Activated B cell treated with CpG ODN at 0.5 μM for 24 hours (primary cell): ENCODE data around the gene TDRD12. TPM values are rescaled to one million over a fixed set of nuclear protein-coding genes. Genes with fewer than 3 reads are reported as not detected.

ENCODE experiments used
- ATAC-seq: fragments of 200-7000 bp; cut with Tn5 transposase; one replicate; pipeline ENCODE4 v1.10.0; 2021; ENCODE audit warnings: low read depth, mild to moderate bottlenecking, moderate library complexity
- CTCF ChIA-PET: fragments of 350-600 bp; sonication (Branson Sonifier 250); formaldehyde crosslinking; loops from one replicate; lab custom pipeline; 2021; ENCODE audit warnings: antibody characterized with exemption; lab: Charles Lee
- POLR2A ChIA-PET: fragments of 350-600 bp; sonication (Branson Sonifier 250); formaldehyde crosslinking; loops from one replicate; lab custom pipeline; 2021; ENCODE audit warnings: antibody characterized with exemption; lab: Charles Lee
- DNase-seq: peaks from one replicate; pipeline ENCODE4 v3.0.0; 2022
- H3K27ac Mint-ChIP-seq: one replicate; pipeline ENCODE4 v1.8.0; 2020; ENCODE audit warnings: mixed read lengths
- H3K27me3 Mint-ChIP-seq: one replicate; pipeline ENCODE4 v1.8.0; 2021; ENCODE audit warnings: mixed read lengths
- H3K36me3 Mint-ChIP-seq: one replicate; pipeline ENCODE4 v1.8.0; 2021; ENCODE audit warnings: low read depth, mixed read lengths
- H3K4me1 Mint-ChIP-seq: one replicate; pipeline ENCODE4 v1.8.0; 2021; ENCODE audit warnings: mixed read lengths
- H3K4me3 Mint-ChIP-seq: one replicate; pipeline ENCODE4 v1.8.0; 2020; ENCODE audit warnings: mild to moderate bottlenecking, mixed read lengths
- H3K9me3 Mint-ChIP-seq: one replicate; pipeline ENCODE4 v1.8.0; 2020; ENCODE audit warnings: mixed read lengths
- intact Hi-C: fragments of 100-400 bp; cut with micrococcal nuclease; formaldehyde crosslinking; loops from one replicate; pipeline ENCODE4 v1.15.1; 2024
- total RNA-seq: library from RNA; stranded (reverse); gene quantifications from 2 replicates; pipeline ENCODE4 v1.2.3, GENCODE V29; 2022
- TF ChIP-seq, protein P1 (sequence below): fragments of 200-600 bp; IDR thresholded peaks from one replicate; pipeline ENCODE4 v1.8.0; 2022; ENCODE audit warnings: antibody characterized with exemption, mild to moderate bottlenecking

TDRD12 gene
- total RNA-seq, 1 donor from 2014 or later = 1.2 TPM

DNA sequence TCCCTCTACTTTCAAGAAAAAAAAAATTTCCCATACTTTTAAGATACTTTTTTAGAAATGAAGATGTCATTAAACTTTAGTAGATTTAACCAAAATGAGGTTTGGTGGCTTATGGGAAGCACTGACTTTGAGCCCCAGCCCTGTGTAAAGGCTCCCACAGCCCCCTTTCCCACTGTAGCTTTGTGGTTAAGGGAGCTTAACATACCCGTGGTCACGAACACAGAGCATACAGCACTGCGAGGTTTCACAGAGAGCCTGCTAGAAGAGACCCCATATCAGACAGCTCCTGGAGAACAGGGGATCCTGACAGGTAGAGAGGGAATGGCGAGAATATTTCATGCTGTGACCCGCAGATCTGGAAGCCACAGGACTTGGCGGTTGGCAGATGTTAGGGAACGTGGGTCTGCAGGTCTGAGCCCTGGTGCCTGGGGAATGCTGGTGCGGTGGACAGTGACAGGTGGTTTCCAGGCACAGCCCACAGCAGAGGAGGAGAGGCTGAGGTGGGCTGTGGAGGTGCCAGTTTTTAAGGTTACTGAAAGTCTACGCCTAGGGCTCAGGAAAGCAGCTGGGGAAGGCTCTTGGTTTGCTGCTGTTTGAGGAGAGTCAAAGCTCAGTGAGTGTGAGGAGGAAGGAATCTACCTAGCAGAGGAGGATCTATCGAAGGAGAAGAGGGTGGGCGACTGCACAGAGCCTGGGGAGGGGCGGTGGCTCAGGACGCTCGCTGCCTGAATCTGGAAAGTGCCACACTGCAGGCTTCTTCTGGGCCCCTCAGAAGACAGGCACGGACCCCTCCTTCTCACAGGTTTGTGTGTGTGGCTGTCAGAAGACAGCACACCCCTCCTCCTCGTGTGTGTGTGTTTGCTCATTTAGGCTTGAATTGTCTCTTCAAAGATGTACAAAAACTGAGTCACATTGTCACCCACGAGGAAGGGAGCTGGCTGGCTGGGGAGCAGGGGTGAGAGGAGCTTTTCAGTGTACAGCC is 100.1 kb downstream of the TDRD12 start:
- H3K4me3 Mint-ChIP-seq = no peak overlapping the region
- H3K27ac Mint-ChIP-seq = no peak overlapping the region
- ATAC-seq = no peak
- ChIA-PET CTCF (no interaction called here), POLR2A (no interaction called here)
- no peaks in the 10 kb centered on the region for H3K9me3 Mint-ChIP-seq
- peaks cover 3% of the 10 kb centered on the region for H3K4me1 Mint-ChIP-seq
- H3K36me3 Mint-ChIP-seq = no peaks in the 10 kb centered on the region
- H3K27me3 Mint-ChIP-seq = peaks cover 36% of the 10 kb centered on the region
- TF ChIP-seq, protein P1, sequence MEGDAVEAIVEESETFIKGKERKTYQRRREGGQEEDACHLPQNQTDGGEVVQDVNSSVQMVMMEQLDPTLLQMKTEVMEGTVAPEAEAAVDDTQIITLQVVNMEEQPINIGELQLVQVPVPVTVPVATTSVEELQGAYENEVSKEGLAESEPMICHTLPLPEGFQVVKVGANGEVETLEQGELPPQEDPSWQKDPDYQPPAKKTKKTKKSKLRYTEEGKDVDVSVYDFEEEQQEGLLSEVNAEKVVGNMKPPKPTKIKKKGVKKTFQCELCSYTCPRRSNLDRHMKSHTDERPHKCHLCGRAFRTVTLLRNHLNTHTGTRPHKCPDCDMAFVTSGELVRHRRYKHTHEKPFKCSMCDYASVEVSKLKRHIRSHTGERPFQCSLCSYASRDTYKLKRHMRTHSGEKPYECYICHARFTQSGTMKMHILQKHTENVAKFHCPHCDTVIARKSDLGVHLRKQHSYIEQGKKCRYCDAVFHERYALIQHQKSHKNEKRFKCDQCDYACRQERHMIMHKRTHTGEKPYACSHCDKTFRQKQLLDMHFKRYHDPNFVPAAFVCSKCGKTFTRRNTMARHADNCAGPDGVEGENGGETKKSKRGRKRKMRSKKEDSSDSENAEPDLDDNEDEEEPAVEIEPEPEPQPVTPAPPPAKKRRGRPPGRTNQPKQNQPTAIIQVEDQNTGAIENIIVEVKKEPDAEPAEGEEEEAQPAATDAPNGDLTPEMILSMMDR = no peak
- intact Hi-C loops = no loop called here
- DNase-seq = no peak

DNA sequence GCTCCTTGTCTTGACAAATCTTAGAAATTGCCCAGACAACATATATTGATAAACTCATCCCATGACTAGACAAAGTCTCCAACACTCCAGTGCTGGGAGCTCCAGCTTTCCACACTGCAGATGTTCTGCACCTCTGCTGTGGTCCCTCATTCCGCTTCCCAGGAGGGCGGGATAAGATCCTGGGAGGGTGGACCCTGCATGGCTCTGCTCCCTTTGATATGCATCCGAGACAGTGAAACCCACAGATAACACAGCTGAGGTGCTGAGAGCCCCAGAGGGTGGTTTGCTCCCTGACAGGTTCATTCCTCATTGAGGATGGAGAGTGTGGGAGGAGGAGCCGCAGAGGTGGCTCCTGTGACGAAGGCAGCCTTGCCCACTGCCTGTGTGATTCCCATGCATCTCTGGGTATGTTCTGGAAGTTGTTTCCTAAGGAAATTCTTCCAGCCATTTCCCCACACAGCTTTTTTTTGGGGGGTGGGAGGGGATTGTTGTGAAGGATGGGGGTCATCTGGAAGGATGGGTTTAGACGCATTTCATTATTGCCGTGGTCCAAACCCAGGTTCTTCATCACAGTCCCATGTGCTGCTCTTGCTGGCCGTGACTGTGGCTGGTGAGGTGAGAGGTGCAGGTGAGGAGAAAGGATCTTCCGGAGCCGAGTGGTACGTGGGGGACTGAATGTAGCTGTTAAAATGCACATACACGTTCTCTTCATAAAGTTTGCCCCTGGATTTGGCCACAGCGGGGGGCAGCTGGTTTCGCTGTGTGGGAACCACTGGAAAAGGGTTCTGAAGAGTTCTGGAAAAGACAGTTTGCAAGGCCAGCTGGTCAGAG is 103.6 kb downstream of the TDRD12 start:
- Mint-ChIP-seq H3K27ac (no peak overlapping the region), H3K27me3 (peaks cover 36% of the 10 kb centered on the region), H3K9me3 (no peaks in the 10 kb centered on the region), H3K4me1 (peaks cover 3% of the 10 kb centered on the region), H3K4me3 (no peak overlapping the region), H3K36me3 (no peaks in the 10 kb centered on the region)
- ATAC-seq (no peak), DNase-seq (no peak)
- TF ChIP-seq, protein P1 = no peak
- POLR2A ChIA-PET = no interaction called here
- intact Hi-C loops = no loop called here
- CTCF ChIA-PET = no interaction called here

DNA sequence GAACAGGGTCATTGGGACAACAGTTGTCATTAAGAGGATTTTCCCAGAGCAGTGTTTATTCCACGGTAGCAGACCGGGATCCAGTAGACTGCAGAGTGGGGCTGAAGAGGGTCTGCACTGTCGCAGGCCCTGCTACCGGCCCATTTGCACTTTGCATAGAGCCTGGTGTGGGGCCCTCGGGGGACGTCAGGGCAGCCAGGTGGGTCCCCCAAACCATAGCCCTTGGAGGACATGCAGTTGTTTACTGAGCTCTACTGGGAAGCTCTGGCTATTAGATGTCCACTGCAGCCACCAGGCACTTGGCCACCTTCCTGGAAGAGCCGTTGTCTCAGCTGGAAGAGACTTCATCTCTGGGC is 104.2 kb downstream of the TDRD12 start:
- H3K4me1 Mint-ChIP-seq = peaks cover 3% of the 10 kb centered on the region
- no peak for ATAC-seq
- no peak overlapping the region for H3K27ac Mint-ChIP-seq
- peaks cover 35% of the 10 kb centered on the region for H3K27me3 Mint-ChIP-seq
- no peak for DNase-seq
- H3K9me3 Mint-ChIP-seq = no peaks in the 10 kb centered on the region
- H3K4me3 Mint-ChIP-seq = no peak overlapping the region
- TF ChIP-seq, protein P1 = no peak
- ChIA-PET CTCF (no interaction called here), POLR2A (no interaction called here)
- no peaks in the 10 kb centered on the region for H3K36me3 Mint-ChIP-seq
- intact Hi-C loops = no loop called here

DNA sequence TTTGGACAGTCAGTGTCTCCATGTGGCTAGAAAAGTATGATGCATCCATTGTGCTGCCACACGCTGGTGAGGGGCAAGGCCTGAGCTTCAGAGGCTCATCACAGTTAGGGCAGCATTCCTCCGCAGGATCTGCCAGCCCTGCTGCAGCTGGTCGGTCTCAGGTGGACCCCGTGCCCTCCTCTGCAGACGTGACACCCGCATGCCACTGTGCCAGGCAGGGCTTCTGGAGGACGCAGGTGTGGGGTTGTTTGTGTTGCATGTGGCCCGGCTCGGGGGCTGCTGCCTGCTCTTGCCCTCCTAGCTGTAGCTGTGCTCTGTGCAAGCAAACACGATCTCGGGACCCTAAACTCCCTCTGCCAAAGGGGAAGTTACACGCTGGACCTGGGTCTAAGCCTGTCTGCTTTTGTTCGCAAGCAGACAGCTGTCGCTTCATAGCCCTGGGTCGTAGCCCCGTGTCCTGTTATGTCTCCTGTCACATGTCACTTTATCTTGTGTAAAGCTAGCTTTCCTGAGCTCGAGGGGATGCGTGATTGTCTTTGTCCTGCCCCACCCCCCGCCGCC is 104.7 kb downstream of the TDRD12 start:
- ChIA-PET CTCF (no interaction called here), POLR2A (no interaction called here)
- DNase-seq (no peak), ATAC-seq (no peak)
- intact Hi-C loops = no loop called here
- Mint-ChIP-seq H3K4me3 (no peak overlapping the region), H3K27me3 (peaks cover 35% of the 10 kb centered on the region), H3K27ac (no peak overlapping the region), H3K4me1 (peaks cover 3% of the 10 kb centered on the region), H3K9me3 (no peaks in the 10 kb centered on the region), H3K36me3 (no peaks in the 10 kb centered on the region)
- TF ChIP-seq, protein P1 = no peak
